NCI-H1417 (cell line): ENCODE measurements around the gene SLC30A3.

Experiments
- DNase-seq, 3 experiments: peaks; one replicate each; lab custom pipeline; 2025; lab: John Stamatoyannopoulos, UW

SLC30A3 gene

GRCh38 chr2:27205206-27205605, 57.6 kb downstream of the SLC30A3 start:
- no peak for DNase-seq

- DNase-seq, result no peak
These were observed 58.3 kb downstream of the SLC30A3 start for GRCh38 chr2:27204566-27204965.

- no peak for DNase-seq
These were observed 59.1 kb downstream of the SLC30A3 start for GRCh38 chr2:27203741-27204140.
